SK-N-SH (cell line): ENCODE measurements around the gene EGF.

ENCODE experiments used
- CHD2 ChIP-seq: fragments of 150-350 bp; IDR thresholded peaks from 2 replicates; pipeline ENCODE4 v1.6.1; 2018; ENCODE audit warnings: low read length; ENCODE audit not compliant: partially characterized antibody
- CTCF ChIP-seq: fragments of 200-600 bp; sonication (generic); IDR thresholded peaks from 2 replicates; pipeline ENCODE4 v1.6.1; 2017; ENCODE audit warnings: antibody characterized with exemption, mild to moderate bottlenecking, moderate library complexity
- EP300 ChIP-seq, 2 experiments: IDR thresholded peaks; 2 replicates each; pipeline versions ENCODE4 v1.4.0 to v1.6.1; 2012; ENCODE audit warnings: borderline replicate concordance in 1 of 2, low read depth in 1 of 2, low read length in 1 of 2
- FOSL2 ChIP-seq: IDR thresholded peaks from 2 replicates; pipeline ENCODE4 v1.4.0; 2012; ENCODE audit warnings: low read depth, mild to moderate bottlenecking, moderate library complexity, borderline replicate concordance
- MEF2A ChIP-seq: IDR thresholded peaks from 2 replicates; pipeline ENCODE4 v1.4.0; 2012; ENCODE audit warnings: low read depth, borderline replicate concordance
- RCOR1 ChIP-seq: fragments of 150-350 bp; IDR thresholded peaks from 2 replicates; pipeline ENCODE4 v1.6.1; 2017; ENCODE audit warnings: antibody characterized with exemption, low read length
- SMC3 ChIP-seq: IDR thresholded peaks from 2 replicates; pipeline ENCODE4 v1.6.1; 2012; ENCODE audit warnings: low read depth, low read length, improper control_type of control experiment
- TCF12 ChIP-seq: IDR thresholded peaks from 2 replicates; pipeline ENCODE4 v1.4.0; 2012
- YY1 ChIP-seq: IDR thresholded peaks from 2 replicates; pipeline ENCODE4 v1.4.0; 2012; ENCODE audit warnings: low read depth, mild to moderate bottlenecking
- ZBTB33 ChIP-seq: IDR thresholded peaks from 2 replicates; pipeline ENCODE4 v1.4.0; 2012; ENCODE audit warnings: low read depth, borderline replicate concordance
- TF ChIP-seq, protein P1 (sequence below): IDR thresholded peaks from 2 replicates; pipeline ENCODE4 v1.6.1; 2012; ENCODE audit warnings: mild to moderate bottlenecking, low read depth, low read length, moderate library complexity

GRCh38 chr4:109946120-109946519 is 33.4 kb downstream of the EGF start:
- TF ChIP-seq MEF2A (no peak), CTCF (no peak), YY1 (no peak), EP300 (IDR thresholded peaks at IDR 0.05; ENCODE audit: borderline replicate concordance in 1 of 2, low read depth in 1 of 2, low read length in 1 of 2) (no peak), FOSL2 (no peak), CHD2 (no peak), RCOR1 (no peak), ZBTB33 (no peak), SMC3 (no peak), TCF12 (no peak)
- TF ChIP-seq, protein P1, sequence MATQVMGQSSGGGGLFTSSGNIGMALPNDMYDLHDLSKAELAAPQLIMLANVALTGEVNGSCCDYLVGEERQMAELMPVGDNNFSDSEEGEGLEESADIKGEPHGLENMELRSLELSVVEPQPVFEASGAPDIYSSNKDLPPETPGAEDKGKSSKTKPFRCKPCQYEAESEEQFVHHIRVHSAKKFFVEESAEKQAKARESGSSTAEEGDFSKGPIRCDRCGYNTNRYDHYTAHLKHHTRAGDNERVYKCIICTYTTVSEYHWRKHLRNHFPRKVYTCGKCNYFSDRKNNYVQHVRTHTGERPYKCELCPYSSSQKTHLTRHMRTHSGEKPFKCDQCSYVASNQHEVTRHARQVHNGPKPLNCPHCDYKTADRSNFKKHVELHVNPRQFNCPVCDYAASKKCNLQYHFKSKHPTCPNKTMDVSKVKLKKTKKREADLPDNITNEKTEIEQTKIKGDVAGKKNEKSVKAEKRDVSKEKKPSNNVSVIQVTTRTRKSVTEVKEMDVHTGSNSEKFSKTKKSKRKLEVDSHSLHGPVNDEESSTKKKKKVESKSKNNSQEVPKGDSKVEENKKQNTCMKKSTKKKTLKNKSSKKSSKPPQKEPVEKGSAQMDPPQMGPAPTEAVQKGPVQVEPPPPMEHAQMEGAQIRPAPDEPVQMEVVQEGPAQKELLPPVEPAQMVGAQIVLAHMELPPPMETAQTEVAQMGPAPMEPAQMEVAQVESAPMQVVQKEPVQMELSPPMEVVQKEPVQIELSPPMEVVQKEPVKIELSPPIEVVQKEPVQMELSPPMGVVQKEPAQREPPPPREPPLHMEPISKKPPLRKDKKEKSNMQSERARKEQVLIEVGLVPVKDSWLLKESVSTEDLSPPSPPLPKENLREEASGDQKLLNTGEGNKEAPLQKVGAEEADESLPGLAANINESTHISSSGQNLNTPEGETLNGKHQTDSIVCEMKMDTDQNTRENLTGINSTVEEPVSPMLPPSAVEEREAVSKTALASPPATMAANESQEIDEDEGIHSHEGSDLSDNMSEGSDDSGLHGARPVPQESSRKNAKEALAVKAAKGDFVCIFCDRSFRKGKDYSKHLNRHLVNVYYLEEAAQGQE: no peak
